ENCODE data around the gene YBX1.
"Not testable (repeated sequence)": the region's sequence is repeated elsewhere in the genome, so short reads cannot be mapped to it uniquely, and the experiment has no call there.

YBX1 gene

DNA sequence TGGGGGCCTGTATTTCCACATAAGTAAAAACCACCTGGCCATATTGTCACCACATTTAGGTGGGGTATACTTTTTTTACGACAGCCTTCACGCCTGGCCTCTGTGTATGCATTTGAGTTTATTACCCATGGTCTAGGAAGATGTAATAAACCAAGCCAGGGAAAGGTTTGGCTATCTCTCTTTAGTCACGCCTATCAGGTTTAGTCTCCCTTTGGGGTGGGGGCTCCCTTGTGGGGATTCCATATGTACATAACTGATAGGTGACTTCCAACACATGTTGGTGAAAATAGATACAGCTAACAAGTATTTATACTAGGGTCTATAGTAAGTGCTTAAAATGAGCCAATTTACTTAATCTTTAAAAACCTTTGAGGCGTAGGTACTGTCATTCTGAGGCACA lies 4.2 kb downstream of the YBX1 start:
- in situ Hi-C loops (cut with MboI; ENCODE audit: low sequenced_read_pairs): no loop called here

DNA sequence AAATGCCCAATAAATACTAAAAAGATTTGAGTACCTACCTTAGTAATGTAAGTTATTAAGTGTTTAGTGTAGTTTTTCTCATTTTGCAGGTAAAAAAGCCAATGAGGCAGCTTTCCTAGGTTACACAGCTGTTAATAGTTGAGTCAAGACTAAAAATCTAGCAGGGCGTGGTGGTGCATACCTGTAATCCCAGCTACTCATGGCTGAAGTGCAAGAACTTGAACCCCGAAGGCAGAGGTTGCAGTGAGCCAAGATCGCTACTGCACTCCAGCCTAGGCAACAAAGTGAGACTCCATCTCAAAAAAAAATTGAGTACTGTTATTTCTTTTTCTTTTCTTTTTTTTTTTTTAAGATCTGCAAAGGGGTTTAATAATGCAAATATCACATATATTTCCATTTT lies 7.7 kb downstream of the YBX1 start:
- in situ Hi-C loops (cut with MboI; ENCODE audit: low sequenced_read_pairs): no loop called here

DNA sequence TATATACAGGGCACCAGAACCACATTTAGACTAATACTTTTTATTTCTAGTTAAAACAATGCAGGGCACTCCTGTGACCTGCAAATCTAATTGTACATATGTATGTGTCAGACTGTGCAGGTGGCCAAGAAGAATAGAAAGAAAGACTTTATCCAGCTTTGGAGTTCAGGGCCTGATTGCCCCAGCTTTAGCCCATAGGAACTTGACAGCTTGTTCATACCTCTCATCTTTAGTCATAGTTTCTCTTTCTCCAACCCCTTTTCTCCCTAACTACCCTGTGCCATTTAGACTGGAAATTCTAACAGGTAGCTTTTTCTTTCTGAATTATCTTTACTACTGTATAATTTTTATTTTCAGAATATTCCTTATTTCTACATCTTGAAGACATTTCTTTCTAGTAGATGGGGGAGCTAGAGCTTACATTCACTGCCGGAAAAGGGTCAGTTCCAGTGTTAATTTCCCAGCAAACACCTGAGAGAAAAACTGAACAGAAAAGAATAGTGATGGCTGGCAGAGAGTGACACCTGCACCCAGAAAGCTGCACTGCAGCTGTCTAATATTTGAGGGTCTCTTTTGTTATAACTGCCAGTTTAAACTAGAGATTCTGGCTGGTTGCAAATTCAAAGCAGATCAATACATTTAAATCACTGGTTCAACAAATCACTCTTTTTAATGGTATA lies 8.4 kb downstream of the YBX1 start:
- in situ Hi-C loops (cut with MboI; ENCODE audit: low sequenced_read_pairs): no loop called here

DNA sequence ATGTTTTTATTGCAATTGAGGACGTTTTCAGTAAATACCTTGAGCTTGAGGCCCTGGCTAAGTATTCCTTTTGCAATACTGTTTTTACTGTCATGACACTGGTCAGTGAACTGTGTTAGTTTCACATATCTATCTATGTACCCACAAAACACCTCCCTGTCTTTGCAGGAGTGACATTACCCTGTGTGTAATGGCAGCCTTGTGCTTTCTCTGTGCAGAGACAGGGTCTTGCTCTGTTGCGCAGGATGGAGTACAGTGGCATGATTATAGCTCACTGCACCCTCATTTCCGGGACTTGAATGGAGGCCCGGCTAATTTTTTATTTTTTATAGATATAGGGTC lies 8.9 kb downstream of the YBX1 start:
- in situ Hi-C loops (cut with MboI; ENCODE audit: low sequenced_read_pairs): no loop called here

DNA sequence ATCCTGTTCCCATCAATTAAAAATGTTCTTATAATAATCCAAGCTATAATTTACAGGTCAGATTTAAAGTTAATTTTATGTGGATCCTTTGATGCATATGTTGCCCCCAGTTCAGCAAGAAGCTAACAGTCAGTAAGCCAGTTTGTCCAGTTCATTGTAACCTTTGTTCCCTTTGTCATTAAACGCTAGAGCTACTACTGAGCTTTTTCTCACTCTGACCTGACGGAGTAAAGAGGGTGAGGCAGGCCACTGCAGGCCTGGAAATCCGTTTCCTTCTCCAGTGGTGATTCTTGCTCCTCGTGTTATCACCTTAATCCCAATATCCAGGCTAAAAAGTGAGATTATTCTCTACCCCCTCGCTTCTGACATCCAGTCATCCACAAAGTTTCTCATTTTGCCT lies 10.2 kb downstream of the YBX1 start:
- in situ Hi-C loops (cut with MboI; ENCODE audit: low sequenced_read_pairs): no loop called here

DNA sequence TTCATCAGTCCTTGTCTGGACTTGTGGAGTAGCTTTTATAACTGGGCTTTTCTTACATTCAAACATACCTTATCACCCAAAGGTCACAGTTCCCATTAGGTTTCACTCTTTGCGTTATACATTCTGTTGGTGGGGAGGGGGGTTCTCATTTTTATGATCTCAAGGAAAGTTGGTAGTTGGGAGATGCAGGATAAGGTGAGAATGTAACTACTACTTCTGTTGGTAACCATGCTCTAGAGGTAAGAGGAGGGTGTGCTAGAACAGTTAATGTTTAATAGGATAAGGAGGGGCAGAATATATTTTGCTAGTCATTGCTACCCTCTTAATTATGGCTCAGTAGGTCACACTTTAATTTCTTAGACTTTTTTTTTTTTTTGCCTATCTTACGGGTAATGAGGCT lies 10.7 kb downstream of the YBX1 start:
- in situ Hi-C loops (cut with MboI; ENCODE audit: low sequenced_read_pairs): no loop called here

DNA sequence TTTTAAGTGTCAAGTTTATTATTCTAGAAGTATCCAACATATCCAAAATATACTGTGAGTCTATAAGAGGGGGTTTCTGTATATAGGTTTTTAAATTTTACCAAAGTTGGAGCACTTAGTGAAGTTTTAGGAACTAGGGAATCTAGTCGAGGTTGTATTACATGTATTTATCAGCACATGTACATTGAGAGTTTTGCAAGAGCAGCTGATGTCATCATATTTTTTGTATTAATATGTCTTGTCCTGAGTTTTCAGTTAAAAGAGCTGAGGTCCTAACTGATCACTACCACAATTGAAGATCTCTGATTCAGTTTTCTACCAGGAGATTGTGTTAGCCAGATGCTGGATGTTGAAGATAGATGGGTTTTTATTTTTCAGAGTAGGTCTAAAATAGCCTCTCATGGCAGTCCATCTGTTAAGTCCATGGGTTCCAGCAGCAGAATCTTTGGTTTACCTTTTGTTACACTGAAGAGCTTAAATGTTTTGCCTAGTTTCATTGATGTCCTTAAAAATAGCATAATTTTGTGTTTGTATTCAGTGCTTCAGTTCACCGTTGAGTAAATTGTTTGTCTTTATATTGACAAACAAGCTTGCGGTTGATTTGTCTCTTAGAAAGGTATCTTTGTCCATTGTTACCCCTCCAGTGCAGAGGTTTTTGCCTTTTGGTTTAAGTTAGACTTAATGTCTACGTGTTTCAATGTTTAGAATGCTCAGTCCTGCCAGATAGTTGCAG lies 16.0 kb downstream of the YBX1 start:
- in situ Hi-C loops (cut with MboI; ENCODE audit: low sequenced_read_pairs): no loop called here

DNA sequence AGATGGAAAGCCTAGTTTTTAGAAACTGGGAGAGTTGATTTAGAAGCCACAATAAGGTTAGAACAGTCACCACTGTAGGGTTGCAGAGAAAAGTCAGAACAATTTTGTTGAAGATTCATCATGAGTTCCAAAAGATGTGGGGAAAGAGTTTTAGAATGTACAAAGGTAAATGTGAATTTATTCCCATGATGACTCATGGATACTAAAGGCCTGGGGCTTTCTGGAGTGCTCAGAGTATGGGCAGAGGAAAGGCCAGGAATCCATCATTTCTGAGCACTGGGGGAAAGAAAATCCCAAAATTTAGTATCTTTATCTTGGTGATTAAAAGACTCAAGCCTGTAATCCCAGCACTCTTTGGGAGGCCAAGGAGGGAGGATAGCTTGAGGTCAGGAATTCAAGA lies 17.8 kb downstream of the YBX1 start:
- in situ Hi-C loops (cut with MboI; ENCODE audit: low sequenced_read_pairs): no loop called here

DNA sequence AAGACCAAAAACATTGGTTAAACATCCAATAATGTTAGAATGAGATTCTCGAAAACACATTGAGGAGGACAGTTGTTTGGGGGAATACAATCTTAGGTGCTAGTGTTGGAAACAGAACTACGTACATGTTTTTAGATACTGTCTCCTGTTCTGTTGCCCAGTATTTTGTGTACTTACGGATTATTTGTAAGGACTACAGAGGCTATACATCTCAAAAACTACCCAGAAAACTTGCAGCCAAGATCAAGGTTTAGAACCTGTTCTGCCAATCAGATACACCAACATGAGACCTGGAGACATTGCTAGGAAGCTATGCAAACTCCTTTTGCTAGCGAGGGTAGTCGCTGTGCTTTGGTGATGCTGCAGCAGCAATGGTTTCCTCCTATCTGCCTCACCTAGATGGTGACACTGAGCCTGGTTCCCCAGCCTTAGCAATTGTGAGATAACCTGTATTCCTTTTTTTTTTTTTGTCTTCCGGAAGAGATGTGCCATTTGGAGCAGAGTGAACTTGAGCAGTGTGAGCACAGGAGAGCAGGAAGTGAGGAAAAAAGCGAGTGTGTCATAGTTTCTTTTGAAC lies 21.8 kb downstream of the YBX1 start:
- in situ Hi-C loops (cut with MboI; ENCODE audit: low sequenced_read_pairs): no loop called here

DNA sequence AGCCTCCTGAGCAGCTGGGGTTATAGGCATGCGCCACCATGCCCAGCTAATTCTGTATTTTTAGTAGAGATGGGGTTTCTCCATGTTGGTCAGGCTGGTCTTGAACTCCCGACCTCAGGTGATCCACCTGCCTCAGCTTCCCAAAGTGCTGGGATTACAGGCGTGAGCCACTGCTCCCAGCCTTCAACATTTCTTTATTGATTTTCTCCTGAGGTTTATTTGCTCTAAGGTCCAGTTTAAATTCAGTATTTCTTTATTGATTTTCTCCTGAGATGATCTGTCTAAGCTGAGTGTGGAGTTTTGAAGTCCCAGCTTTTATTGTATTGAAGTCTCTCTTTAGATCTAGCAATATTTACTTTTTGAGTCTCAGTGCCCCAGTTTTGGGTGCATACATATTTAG lies 30.6 kb downstream of the YBX1 start:
- in situ Hi-C loops (cut with MboI; ENCODE audit: low sequenced_read_pairs): not testable (repeated sequence)

DNA sequence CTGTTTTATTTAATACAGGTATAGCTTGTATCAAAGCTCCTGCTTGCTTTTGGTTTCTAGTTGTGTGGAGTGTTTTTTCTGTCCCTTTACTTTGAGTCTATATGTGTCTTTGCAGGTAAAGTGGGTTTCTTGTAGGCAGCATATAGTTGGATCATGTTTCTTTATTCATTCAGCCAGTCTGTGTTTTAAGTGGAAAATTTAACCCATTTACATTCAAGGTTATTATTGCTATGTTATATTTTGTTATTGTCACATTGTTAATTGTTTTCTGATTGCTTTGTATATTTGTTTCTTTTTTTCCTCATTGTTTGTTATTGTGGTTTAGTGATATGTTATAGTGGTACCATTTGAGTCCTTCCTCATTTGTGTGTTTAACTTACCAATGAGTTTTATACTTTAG lies 31.1 kb downstream of the YBX1 start:
- in situ Hi-C loops (cut with MboI; ENCODE audit: low sequenced_read_pairs): no loop called here

DNA sequence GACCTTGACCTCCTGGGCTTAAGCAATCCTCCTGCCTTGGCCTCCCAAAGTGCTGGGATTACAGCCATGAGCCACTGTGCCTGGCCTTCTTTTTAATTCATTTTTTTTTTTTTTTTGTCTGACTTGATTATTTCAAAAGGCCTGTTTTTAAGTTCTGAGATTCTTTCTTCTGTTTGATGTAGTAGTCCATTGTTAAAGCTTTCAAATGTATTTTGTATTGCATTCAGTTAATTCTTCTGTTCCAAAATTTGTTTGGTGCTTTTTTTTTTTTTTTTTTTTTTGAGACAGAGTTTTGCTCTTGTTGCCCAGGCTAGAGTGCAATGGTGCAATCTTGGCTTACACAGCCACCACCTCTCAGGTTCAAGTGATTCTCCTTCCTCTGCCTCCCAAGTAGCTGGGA lies 32.2 kb downstream of the YBX1 start:
- in situ Hi-C loops (cut with MboI; ENCODE audit: low sequenced_read_pairs): not testable (repeated sequence)

DNA sequence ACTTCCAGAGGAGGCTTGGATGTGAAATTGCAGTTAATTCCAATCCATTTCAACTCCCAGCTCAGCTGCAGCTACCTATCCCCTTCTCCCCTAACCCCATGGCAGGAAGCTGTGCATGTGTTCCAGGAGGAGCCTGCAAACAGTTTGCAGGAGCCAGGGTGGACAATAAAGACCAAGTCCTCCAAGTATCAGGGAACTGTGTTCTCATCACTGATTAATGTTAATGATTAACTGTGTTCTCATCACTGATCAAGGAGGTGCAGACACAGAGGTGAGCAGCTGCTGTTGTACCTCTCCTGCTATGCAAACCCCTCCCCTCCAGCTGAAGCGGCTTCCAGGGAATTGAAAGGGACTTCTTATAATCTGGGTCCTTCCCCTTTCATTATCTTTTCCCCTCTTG lies 38.6 kb downstream of the YBX1 start:
- in situ Hi-C loops (cut with MboI; ENCODE audit: low sequenced_read_pairs): no loop called here

DNA sequence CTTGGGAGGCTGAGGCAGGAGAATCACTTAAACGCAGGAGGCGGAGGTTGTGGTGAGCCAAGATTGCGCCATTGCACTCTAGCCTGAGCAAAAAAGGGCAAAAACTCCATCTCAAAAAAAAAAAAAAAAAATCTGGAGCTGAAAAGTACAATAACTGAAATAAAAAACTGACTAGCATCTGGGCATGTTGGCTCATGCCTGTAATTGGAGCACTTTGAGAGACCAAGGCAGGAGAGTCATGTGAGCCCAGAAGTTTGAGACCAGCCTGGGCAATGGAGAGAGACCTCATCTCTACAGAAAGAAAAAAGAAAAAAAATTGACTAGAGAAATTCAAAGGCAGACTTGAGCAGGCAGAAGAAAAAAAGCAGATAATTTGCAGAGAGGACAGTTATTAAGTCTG lies 39.7 kb downstream of the YBX1 start:
- in situ Hi-C loops (cut with MboI; ENCODE audit: low sequenced_read_pairs): no loop called here

DNA sequence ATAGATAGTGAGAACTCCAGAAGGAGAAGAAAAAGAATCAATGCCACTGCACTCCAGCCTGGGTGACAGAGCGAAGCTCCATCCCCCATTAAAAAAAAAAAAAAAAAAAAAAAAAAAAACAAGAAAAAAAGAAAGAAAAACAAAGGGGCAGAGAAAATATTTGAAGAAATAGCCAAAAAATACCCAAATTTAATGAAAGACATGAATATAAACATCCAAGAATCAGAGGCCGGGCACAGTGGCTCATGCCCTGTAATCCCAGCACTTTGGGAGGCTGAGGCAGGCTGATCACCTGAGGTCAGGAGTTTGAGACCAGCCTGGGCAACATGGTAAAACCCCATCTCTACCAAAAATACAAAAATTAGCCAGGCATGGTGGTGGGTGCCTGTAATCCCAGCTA lies 40.2 kb downstream of the YBX1 start:
- in situ Hi-C loops (cut with MboI; ENCODE audit: low sequenced_read_pairs): not testable (repeated sequence)

DNA sequence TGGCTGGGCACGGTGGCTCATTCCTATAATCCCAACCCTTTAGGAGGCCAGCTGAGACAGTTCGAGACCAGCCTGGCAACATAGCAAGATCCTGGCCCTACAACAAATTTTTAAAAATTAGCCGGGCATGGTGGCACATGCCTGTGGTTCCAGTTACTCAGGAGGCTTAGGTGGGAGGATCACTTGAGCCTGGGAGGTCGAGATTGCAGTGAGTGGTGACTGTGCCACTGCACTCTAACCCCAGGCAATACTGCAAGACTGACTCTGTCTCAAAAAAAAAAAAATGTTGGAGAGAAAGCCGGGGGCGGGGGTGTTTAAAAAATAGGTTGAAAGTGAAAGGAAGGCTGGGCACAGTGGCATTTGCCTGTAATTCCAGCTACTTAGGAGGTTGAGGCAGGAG lies 41.3 kb downstream of the YBX1 start:
- in situ Hi-C loops (cut with MboI; ENCODE audit: low sequenced_read_pairs): no loop called here

DNA sequence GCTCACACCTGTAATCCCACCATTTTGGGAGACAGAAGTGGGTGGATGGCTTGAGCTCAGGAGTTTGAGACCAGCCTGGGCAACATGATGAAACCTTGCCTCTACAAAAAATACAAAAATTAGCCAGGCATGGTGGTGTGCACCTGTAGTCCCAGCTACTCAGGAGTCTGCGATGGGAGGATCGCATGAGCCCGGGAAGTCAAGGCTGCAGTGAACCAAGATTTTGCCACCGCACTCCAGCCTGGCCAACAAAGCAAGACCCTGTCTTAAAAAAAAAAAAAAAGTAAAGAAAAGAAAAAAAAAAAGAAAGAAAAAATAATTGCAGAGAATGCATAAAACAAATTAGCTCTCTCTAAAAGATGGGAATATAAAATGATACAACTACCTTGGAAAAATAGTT lies 43.6 kb downstream of the YBX1 start:
- in situ Hi-C loops (cut with MboI; ENCODE audit: low sequenced_read_pairs): loop anchor here (25.0 kb wide), 1 partner anchor 564 kb away; the partner anchor contains the start of genes GUCA2A and GUCA2B

DNA sequence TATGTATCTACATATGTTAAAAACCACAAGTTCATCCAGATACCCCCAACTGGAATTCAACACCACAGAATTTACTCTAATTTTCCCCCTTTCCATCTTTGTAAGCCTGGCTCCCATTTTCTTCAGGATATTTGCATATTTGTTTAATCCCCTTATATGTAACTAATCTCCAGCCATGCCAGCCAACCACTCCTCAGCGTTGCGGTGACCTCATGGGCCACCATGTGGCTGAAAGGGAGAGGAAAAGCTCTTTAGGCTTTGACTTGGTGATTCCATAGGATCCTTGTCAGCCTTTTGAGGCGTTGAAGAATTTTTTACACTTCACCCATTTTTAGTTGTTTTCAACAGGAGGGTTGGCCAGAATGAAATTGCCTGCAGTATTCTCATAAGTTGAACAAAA lies 47.8 kb downstream of the YBX1 start:
- in situ Hi-C loops (cut with MboI; ENCODE audit: low sequenced_read_pairs): loop anchor here (10.0 to 25.0 kb wide), 2 partner anchors 215 to 568 kb away; partner anchors contain the start of genes GUCA2A and GUCA2B

DNA sequence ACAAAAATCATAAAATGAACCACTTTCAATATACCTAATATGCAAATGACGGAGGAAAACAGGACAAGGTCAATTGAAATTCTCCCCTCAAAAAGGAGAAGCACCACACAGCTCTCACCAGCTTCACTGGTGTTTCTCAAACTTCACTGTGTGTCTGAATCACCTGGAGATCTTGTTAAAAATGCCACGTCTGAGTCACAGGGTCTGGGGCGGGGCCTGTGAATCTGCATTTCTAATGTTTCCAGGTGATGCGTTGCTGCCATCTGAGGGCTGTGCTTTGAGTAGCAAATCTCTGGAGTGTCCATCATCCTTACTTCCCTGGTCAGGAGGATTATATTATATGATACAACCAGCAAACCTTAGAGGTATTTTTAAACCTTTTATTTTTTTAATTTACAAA lies 48.8 kb downstream of the YBX1 start:
- in situ Hi-C loops (cut with MboI; ENCODE audit: low sequenced_read_pairs): loop anchor here (10.0 to 25.0 kb wide), 2 partner anchors 216 to 569 kb away; partner anchors contain the start of genes GUCA2A and GUCA2B

DNA sequence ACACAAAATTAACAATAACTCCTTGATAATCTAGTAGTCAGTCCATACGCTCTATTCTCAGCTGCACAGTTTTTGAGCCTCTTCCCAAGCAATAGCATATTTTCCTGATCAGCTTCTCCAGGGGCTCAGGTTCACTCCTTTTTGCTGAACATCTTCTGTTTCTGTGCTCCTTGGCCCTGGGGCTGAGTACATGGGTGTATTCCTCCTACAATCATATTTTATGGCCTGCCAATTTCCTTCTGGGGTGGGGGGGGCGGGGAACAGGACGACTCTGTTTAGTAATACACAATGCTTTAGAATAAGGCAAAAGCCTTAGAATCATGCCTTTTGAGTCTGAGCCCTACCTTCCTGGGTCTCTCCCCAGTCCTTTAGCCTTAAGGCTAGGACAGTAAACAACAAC lies 49.4 kb downstream of the YBX1 start:
- in situ Hi-C loops (cut with MboI; ENCODE audit: low sequenced_read_pairs): loop anchor here (10.0 to 25.0 kb wide), 2 partner anchors 217 to 569 kb away; partner anchors contain the start of genes GUCA2A and GUCA2B

DNA sequence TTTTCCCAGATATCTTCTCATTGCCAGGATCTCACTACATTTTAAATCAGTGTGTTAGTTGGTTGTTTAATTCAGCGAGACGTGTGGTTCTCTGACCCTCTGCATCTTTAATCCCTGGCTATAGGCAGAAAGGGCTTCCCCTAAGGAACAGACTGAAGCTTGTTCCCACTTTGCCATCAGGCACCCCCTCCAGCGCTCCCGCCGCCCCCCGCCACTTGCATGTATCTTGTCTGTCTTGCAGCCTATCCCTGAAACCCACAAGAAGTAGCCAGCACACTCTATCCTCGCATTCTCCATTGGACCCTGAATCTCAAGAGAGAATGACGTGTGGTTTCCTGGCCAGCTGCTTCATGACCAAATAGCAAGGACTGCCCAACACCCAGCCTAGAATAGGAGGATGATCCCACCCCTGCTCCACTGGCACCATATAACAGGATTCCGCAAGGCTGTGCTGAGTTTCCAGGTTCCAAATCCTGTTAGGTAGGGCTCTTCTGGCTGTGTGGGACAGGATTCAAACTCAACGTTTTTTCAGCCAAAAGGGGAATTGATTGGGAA lies 50.0 kb downstream of the YBX1 start:
- in situ Hi-C loops (cut with MboI; ENCODE audit: low sequenced_read_pairs): loop anchor here (10.0 to 25.0 kb wide), 2 partner anchors 217 to 570 kb away; partner anchors contain the start of genes GUCA2A and GUCA2B

Measured in HL-60/S4 (cell line).